Measurements from ENCODE around the gene IP6K1.

The IP6K1 gene

DNA sequence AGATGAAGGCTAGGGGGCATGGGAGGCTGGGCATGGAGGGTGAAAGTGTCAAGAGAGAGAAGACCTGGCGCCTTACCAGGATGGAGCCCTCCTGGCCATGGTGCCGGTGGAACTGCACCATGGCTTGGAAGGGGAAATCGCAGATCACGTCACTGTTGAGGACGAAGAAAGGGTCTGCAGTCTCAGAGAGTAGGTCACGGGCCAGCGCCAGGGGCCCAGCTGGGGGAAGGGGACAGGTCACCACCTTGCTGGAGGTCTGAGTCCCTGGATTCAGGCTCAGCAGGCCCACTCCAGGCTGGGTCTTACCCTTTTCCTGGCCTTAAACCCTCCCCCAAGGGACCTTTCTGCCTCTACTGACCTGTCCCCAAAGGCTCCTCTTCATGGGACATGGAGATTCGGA is 63.4 kb downstream of the IP6K1 start:
- no peak for DNase-seq

DNA sequence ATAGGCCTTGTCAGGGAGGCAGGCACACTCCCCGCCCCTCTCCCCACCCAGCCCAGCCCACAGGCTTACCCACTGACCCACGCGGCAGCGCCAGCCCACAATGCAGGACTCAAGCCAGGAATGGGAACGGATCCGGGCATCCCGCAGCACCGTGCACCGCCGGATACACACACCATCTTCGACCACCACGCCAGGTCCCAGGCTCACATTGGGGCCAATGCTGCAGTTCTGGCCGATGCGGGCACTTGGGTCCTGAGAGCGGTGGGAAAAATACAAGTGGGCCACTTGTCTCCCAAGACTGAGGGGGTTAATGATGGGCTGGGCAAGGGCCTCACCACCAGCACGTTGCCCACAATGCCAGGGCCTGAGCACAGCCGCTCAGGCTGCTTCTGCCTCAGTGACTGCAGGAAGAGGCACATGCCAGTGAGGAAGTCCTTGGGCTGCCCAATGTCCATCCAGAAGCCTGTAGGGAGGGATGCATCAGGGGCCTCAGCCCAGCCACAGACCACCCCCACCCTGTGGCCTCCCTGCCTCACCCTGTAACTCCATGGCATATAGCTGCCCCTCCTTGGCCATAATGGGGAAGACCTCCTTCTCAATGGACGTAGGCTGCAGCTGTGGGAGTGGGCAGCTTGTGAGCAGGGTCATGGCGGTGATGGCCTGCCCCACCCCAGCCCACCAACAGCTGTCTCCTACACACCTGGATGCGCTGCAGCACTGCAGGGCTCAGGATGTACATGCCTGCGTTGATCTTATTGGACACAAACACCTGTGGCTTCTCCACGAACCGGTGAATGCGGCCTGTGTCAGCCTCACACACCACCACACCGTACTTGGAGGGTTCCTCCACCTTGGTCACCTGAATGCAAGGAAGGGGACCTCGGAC is 64.2 kb downstream of the IP6K1 start:
- no peak for DNase-seq

DNA sequence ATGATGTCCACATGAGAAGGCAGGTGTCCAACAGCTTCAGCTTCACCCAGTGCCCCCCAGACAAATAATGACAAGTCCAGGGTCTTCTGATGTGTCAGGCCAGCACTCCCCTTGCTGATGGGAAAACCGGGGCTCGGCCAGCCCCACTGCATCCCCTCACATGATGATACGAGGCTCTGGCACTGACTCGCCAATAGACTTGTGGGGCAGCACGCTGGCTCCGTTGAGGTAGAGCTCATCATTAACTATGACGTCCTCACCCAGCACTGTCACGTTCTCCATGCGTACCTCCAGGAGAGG is 64.8 kb downstream of the IP6K1 start:
- no peak for DNase-seq

GRCh38 chr3:49720855-49721595 is 65.3 kb downstream of the IP6K1 start:
- DNase-seq: no peak

DNA sequence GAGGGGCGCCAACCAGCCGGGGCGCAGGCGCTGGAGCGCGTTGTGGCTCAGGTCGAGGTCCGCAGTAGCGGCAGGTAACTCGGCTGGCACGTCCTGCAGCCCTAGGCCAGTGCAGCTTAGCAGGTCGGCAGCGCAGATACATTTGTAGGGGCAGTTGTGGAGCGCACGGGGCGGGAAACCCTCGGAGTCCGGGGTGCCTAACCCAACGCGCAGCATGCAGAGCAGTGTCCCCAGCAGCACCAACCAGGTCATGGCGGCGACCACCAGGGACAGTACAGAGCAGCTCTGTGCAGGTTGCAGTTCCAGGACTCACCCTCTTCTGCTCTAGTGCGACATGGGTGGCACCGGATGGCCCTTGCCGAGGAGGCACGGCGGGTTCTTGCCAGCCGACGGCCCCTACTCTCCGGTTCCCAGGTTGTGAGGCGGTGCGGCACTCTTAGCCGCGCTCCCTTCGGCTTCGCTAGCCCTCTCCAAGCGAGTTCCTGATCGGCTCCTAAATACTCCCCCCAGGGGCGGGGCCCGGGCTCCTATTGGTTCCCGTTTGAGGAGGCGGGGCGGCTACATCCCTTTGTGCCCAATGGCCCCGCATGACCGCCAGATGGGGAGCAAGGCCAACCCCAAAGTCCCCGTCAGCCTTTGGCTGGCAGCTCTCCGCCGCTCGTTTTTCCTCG is 67.0 kb downstream of the IP6K1 start, which contains the start of gene AMIGO3:
Gene AMIGO3 (minus strand): TSS at position 471 of the 671 bp plus-strand sequence. CDS start 219 bp downstream, at position 252.
- peak; percentile 78 for DNase-seq

- no peak for DNase-seq
These were observed 67.5 kb downstream of the IP6K1 start for GRCh38 chr3:49718858-49719213.

DNA sequence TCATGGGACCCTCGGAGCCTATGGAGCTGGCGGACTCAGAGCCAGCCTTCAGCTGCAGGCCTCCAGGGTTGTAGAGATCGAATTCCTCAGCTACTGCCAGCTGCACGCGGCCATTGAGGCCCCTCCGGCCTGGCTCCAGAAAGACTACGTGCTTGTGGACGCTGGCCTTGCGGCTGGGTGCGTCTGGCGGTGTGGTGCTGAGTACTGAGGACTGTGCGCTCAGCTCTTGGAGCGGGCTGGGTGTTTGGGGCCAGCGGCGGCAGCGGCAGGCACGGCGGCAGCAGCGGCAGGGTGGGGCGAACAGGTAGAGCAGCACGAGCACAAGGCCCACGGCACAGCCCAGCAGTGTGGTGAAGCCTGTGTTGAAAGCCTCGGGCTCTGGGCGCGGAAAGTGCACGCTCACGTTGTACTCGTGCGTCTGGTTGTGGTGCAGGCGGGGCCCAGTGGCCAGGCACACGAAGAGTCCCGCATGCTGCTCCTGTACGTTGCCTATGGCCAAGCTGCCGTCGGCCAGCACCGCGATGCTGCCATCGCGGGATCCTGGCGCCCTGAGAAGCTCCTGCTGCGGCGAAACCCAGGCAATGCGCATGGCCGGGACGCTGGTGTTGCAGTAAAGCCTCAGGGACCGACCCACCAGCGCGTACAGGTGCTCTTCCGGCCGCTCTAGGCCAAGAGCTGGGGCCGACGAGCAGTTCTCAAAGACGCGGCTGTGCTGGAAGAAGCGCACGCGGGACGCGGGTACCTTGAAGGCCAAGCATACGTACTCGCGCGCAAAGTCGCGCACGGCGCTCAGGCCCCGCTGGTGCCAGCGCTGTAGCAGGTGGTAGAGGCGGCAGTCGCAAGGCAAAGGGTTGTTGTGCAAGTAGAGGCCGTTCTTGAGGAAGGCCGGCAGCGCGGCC is 68.1 kb downstream of the IP6K1 start:
- DNase-seq: no peak

DNA sequence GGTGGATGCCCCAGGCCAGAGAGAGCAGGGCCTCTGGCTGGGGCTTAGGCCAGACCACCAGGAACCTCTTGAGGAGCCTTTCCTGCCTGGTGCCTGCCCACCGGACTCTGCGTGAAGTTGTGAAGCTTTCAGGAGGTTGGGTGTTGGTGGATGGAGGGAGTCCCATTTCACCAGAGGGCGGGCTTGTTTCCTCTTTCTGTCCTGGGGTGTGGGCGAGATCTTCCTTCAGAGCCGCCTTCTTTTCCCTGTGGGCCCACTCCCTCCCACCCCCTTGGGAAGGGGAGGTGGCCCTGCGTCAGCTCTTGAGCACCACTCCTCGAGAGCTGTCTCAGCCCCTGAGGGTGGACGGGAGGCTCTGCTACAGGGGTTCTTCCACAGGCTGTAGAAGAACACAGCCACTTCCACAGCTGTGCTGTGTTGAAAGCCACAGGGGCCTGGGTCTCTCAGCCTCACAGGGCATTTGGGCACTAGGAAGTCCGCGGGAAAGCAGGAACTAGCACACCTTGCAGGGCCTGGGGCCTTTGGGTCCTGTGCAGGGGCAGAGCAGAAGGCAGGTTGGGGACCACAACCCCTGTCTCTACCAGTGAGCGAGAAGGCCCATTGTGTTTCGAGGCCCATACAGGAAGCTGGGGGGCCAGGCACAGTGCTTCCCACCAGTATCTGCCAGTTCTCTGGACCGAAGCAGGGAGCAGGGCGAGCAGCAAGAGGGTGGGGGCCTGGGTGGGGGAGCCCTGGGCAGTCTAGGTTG is 69.0 kb downstream of the IP6K1 start:
- DNase-seq: no peak

DNA sequence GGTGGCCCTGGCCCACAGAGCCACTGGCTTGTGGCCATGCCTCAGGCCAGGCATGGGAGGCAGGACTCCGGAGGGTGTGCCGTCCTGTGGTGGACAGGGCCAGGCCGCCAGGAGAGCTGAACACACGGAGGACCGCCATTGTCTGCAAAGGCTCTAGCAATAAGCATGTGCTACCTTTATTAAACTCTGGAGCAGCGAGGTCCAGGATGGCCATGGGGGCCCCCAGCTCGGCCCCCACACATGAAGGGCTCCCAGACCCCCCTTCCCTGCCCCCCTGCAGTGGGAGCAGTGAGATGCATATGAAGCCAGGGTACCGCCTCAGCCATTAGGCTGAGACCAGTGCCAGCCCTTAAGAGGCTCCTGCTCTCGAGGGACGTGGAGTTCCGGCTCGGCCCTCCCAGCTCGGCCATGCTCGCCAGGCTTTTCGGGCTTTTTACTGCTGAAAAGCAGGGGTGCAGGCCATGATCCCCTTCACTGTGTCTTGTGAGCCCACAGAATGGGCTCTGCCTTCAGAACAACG is 69.6 kb downstream of the IP6K1 start:
- no peak for DNase-seq

DNA sequence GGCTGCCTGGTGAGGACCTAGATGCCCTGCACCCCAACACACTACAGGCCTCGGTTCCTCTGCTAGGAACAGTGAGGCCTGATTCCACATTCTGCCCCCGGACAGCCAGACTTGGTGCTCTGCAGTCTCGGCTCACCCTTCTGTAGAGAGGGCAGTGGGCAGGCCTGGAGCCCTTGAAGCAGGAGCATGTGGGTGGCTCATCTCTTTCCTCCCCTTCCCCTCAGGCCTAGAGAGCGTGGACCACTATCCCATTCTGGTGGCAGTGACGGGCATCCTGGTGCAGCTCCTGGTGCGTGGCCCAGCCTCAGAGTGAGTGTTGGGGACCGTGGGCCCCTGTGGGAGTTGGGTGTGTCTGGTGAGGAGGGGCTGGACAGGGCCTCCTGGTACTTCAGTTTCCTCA is 70.2 kb downstream of the IP6K1 start:
- no peak for DNase-seq

DNA sequence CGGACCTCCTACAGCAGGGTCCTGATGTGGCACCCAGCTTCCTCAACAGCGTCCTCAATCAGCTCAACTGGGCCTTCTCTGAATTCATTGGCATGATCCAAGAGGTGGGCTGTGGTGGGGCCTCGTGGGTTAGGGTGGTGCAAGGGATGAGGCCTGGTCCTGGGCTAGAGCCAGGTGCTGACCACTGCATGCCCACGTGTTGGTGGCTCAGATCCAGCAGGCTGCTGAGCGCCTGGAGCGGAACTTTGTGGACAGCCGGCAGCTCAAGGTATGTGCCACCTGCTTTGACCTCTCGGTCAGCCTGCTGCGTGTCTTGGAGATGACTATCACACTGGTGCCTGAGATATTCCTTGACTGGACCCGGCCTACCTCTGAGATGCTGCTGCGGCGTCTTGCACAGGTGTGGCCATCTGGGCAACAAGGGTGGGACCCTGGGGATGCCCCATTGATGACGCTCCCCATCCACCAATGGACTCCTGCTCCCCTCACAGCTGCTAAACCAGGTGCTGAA is 70.7 kb downstream of the IP6K1 start:
- DNase-seq: no peak

DNA sequence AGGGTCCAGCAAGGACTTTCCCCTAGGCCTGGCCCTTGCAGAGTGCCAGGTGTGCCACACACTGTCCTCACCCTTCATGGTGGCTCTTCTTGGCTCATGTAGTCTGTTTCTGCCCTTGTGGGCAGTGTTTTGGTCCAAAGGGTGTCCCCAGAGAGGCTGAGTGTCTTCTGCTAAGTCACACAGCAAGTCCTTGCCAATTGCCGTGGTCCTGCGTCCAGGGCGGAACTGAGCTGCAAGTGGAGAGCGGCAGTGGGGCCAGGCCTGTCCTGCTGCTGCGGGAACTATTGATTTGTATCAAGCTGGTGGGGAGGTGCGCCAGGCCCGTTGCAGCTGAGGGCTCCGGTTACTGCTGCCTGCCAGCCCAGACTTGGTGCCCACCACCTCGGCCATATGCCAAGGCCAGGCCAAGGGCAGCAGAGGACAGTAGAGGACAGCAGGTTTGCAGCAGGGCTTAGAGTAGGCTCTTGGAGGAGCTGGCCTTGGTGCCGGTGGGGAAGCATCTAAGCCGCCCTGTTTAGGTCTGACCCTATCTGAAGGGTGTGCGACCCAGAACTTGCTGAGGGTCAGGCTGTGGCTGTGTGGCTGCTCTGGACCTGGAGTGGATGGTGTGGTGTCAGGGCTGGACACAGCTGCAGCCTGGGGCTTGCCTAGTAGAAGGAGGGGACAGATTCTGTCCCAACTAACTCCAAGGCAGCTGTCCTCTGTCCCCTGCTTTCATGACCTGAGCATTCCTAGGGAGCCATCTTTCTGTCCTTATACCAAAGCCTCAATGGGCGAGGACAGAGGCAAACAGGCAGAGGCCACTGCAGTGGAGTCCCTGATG is 71.4 kb downstream of the IP6K1 start:
- no peak for DNase-seq

- DNase-seq: no peak
These were observed 72.8 kb downstream of the IP6K1 start for GRCh38 chr3:49713336-49714105.

DNA sequence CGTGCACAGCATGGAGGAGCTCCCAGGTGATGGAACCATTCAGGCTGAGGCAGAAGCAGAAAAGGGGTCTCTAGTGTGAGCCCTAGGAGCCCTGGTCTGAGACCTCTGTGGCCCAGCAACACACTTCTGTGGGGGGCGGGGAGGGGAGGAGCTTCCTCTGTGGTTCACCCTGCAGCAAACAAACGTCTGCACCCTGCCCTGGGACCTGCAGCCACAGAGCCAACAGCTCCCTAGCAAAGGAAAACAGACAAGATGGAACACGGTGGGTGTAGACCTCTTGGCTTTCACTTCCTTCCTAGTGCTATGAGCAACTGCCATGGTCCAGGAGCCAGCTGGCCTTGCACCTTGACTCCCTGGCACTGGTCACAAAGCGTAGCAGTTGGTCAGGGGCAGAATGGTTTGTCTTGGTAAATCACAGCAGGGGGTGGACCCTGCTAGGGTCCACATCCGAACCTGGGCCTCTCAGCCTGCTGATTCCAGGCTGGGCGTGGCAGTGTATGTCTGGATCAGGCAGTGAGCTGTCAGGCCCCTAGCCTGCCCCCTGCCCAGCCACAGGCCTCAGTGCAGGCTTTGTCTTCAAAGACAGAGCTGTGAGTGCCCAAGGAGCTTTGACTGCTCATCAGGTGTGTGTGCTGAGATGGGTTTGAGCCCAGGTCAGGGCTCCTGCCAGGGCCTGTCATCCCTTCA is 73.6 kb downstream of the IP6K1 start:
- DNase-seq: no peak

GRCh38 chr3:49712166-49712565 is 74.2 kb downstream of the IP6K1 start:
- no peak for DNase-seq

GRCh38 chr3:49711489-49711888 is 74.9 kb downstream of the IP6K1 start:
- DNase-seq: no peak

DNA sequence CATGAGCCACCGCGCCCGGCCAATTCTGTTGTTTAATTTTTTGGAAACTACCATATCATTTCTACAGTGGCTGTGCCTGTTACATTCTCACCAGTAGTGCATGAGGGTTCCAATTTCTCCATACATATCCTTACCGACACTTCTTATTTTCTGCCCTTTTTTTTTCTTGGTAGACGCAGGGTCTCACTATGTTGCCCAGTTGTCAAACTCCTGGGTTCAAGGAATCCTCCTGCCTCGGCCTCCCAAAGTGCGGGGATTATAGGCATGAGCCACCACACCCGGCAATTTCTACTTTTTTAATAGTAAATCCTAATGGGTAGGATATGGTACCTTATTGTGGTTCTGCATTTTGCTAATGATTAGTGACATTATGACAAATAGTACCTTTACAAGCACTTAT is 76.5 kb downstream of the IP6K1 start:
- no peak for DNase-seq

- DNase-seq: no peak
These were observed 79.2 kb downstream of the IP6K1 start for GRCh38 chr3:49707113-49707480.

GRCh38 chr3:49706456-49707112 is 79.8 kb downstream of the IP6K1 start:
- no peak for DNase-seq
